G401 (cell line): ENCODE measurements around the gene ARHGAP15. TPM values are rescaled to one million over a fixed set of nuclear protein-coding genes. Genes with fewer than 3 reads are reported as not detected.

Experiments
- DNase-seq: peaks from one replicate; pipeline ENCODE4 v3.0.0-alpha.2; 2015; ENCODE audit warnings: low spot score
- in situ Hi-C: cut with HindIII; loops from 2 replicates; pipeline ENCODE4 v1.10.0; 2016; ENCODE audit warnings: low sequenced_read_pairs, mixed read lengths
- total RNA-seq: library from RNA; depleted of rRNA; stranded (reverse); fragments of >200 nt; shearing (Covaris generic); gene quantifications from 2 replicates; pipeline ENCODE4 v1.2.3, GENCODE V29; 2014

ARHGAP15 gene
- total RNA-seq, 1 experiment from 2014 or later = not detected

GRCh38 chr2:143251681-143252080, 122.5 kb downstream of the ARHGAP15 start:
- DNase-seq = no peak
- in situ Hi-C loops = no loop called here

GRCh38 chr2:143252138-143252907, 123.1 kb downstream of the ARHGAP15 start:
- no peak for DNase-seq
- in situ Hi-C loops = no loop called here

GRCh38 chr2:143254110-143254509, 124.9 kb downstream of the ARHGAP15 start:
- in situ Hi-C loops = no loop called here
- no peak for DNase-seq

GRCh38 chr2:143255086-143255485, 125.9 kb downstream of the ARHGAP15 start:
- no peak for DNase-seq
- in situ Hi-C loops = no loop called here

GRCh38 chr2:143255899-143256298, 126.7 kb downstream of the ARHGAP15 start:
- DNase-seq = no peak
- in situ Hi-C loops = no loop called here

- in situ Hi-C loops = no loop called here
Measured at GRCh38 chr2:143258126-143258892, 129.1 kb downstream of the ARHGAP15 start.

GRCh38 chr2:143259368-143259958, 130.2 kb downstream of the ARHGAP15 start:
- in situ Hi-C loops = no loop called here
- DNase-seq = peak; percentile 79

More at GRCh38 chr2:143258126-143258892, 129.1 kb downstream of the ARHGAP15 start:
- DNase-seq = no peak

GRCh38 chr2:143261986-143262385, 132.8 kb downstream of the ARHGAP15 start:
- no peak for DNase-seq
- in situ Hi-C loops = no loop called here

- no peak for DNase-seq
- in situ Hi-C loops = no loop called here
Measured at GRCh38 chr2:143262389-143262788, 133.2 kb downstream of the ARHGAP15 start.

- in situ Hi-C loops = no loop called here
Measured at GRCh38 chr2:143263066-143263625, 133.9 kb downstream of the ARHGAP15 start.

GRCh38 chr2:143264851-143265250, 135.6 kb downstream of the ARHGAP15 start:
- in situ Hi-C loops = no loop called here
- no peak for DNase-seq

More at GRCh38 chr2:143263066-143263625, 133.9 kb downstream of the ARHGAP15 start:
- no peak for DNase-seq

- in situ Hi-C loops = no loop called here
- no peak for DNase-seq
Measured at GRCh38 chr2:143279672-143280071, 150.5 kb downstream of the ARHGAP15 start.

- in situ Hi-C loops = no loop called here
- no peak for DNase-seq
Measured at GRCh38 chr2:143280097-143280757, 151.0 kb downstream of the ARHGAP15 start.

- no peak for DNase-seq
- in situ Hi-C loops = no loop called here
Measured at GRCh38 chr2:143282684-143283083, 153.5 kb downstream of the ARHGAP15 start.

GRCh38 chr2:143284087-143284675, 155.0 kb downstream of the ARHGAP15 start:
- DNase-seq = no peak
- in situ Hi-C loops = no loop called here

GRCh38 chr2:143289025-143289424, 159.8 kb downstream of the ARHGAP15 start:
- in situ Hi-C loops = no loop called here

GRCh38 chr2:143290221-143290620, 161.0 kb downstream of the ARHGAP15 start:
- in situ Hi-C loops = no loop called here
- DNase-seq = no peak

More at GRCh38 chr2:143289025-143289424, 159.8 kb downstream of the ARHGAP15 start:
- no peak for DNase-seq

GRCh38 chr2:143294068-143294467, 164.8 kb downstream of the ARHGAP15 start:
- no peak for DNase-seq
- in situ Hi-C loops = no loop called here

- in situ Hi-C loops = no loop called here
Measured at GRCh38 chr2:143296089-143296488, 166.9 kb downstream of the ARHGAP15 start.

More at GRCh38 chr2:143296089-143296488, 166.9 kb downstream of the ARHGAP15 start:
- DNase-seq = no peak
